GM23338 (cell line): ENCODE results near the gene RAPGEF4. TPM values are rescaled to one million over a fixed set of nuclear protein-coding genes. Genes with fewer than 3 reads are reported as not detected.

Experiments used
- ATAC-seq: fragments of 200-7000 bp; cut with Tn5 transposase; 3 replicates; pipeline ENCODE4 v1.9.1; 2020
- DNase-seq: peaks from one replicate; pipeline ENCODE4 v3.0.0-alpha.2; 2015; ENCODE audit warnings: low spot score
- H2AFZ ChIP-seq: fragments of 200-600 bp; sonication (generic); 2 replicates; pipeline ENCODE4 v1.8.0; 2016; ENCODE audit warnings: antibody characterized with exemption, mild to moderate bottlenecking, moderate library complexity
- H3F3A ChIP-seq: fragments of 200-600 bp; sonication (generic); replicated peaks from 2 replicates; pipeline ENCODE4 v1.8.0; 2017; ENCODE audit warnings: antibody characterized with exemption, mixed run types, low read depth
- H3K27ac ChIP-seq: fragments of 200-600 bp; sonication (generic); 2 replicates; pipeline ENCODE4 v1.6.1; 2016; ENCODE audit warnings: low read depth
- H3K27me3 ChIP-seq: fragments of 200-600 bp; sonication (generic); 2 replicates; pipeline ENCODE4 v1.8.0; 2016; ENCODE audit warnings: mild to moderate bottlenecking, mixed run types, moderate library complexity; ENCODE audit not compliant: insufficient read depth
- H3K36me3 ChIP-seq: fragments of 200-600 bp; sonication (generic); 2 replicates; pipeline ENCODE4 v1.8.0; 2016; ENCODE audit warnings: mild to moderate bottlenecking; ENCODE audit not compliant: insufficient read depth
- H3K4me1 ChIP-seq: fragments of 200-600 bp; sonication (generic); 2 replicates; pipeline ENCODE4 v1.8.0; 2016; ENCODE audit warnings: mild to moderate bottlenecking, moderate library complexity; ENCODE audit not compliant: insufficient read depth
- H3K4me2 ChIP-seq: fragments of 200-600 bp; sonication (generic); 2 replicates; pipeline ENCODE4 v1.7.1; 2017; ENCODE audit warnings: mixed run types
- H3K4me3 ChIP-seq: fragments of 200-600 bp; sonication (generic); 2 replicates; pipeline ENCODE4 v1.6.1; 2016; ENCODE audit warnings: mixed run types
- H3K79me2 ChIP-seq: fragments of 200-600 bp; sonication (generic); replicated peaks from 2 replicates; pipeline ENCODE4 v1.8.0; 2017; ENCODE audit warnings: mild to moderate bottlenecking; ENCODE audit not compliant: insufficient read depth
- H3K9me2 ChIP-seq: fragments of 200-600 bp; sonication (generic); 2 replicates; pipeline ENCODE4 v1.8.0; 2017; ENCODE audit not compliant: insufficient read depth
- H4K20me1 ChIP-seq: fragments of 200-600 bp; sonication (generic); replicated peaks from 2 replicates; pipeline ENCODE4 v1.8.0; 2017; ENCODE audit warnings: mild to moderate bottlenecking; ENCODE audit not compliant: insufficient read depth
- H3K27ac Mint-ChIP-seq: 2 replicates; pipeline ENCODE4 v1.8.0; 2020; ENCODE audit warnings: inconsistent platforms, mild to moderate bottlenecking, moderate library complexity, mixed read lengths
- H3K27me3 Mint-ChIP-seq: 3 replicates; pipeline ENCODE4 v1.8.0; 2022; ENCODE audit warnings: low read depth, mild to moderate bottlenecking, moderate library complexity, mixed read lengths, inconsistent platforms; ENCODE audit not compliant: insufficient read depth, poor library complexity
- H3K36me3 Mint-ChIP-seq: 3 replicates; pipeline ENCODE4 v1.8.0; 2021; ENCODE audit warnings: low read depth, mild to moderate bottlenecking, inconsistent platforms, moderate library complexity, mixed read lengths
- H3K4me1 Mint-ChIP-seq: 3 replicates; pipeline ENCODE4 v1.8.0; 2020; ENCODE audit warnings: mild to moderate bottlenecking, inconsistent platforms, mixed read lengths
- H3K4me3 Mint-ChIP-seq: 3 replicates; pipeline ENCODE4 v1.8.0; 2021; ENCODE audit warnings: moderate library complexity, mild to moderate bottlenecking, inconsistent platforms, mixed read lengths
- H3K9me3 Mint-ChIP-seq: 3 replicates; pipeline ENCODE4 v1.8.0; 2020; ENCODE audit warnings: moderate library complexity, mild to moderate bottlenecking, inconsistent platforms, mixed read lengths
- CREB1 ChIP-seq: fragments of 250-450 bp; sonication (Bioruptor Pico); IDR thresholded peaks from 2 replicates; pipeline ENCODE4 v1.5.0; 2020; ENCODE audit warnings: low read depth, mild to moderate bottlenecking, moderate library complexity
- EZH2 ChIP-seq: fragments of 200-600 bp; sonication (generic); IDR thresholded peaks from one replicate; pipeline ENCODE4 v1.8.0; 2017; ENCODE audit warnings: antibody characterized with exemption, mild to moderate bottlenecking, low read depth; ENCODE audit not compliant: unreplicated experiment
- JUNB ChIP-seq: IDR thresholded peaks from one replicate; pipeline ENCODE4 v1.6.1; 2016; ENCODE audit warnings: antibody characterized with exemption; ENCODE audit not compliant: unreplicated experiment
- POLR2AphosphoS5 ChIP-seq: IDR thresholded peaks from 2 replicates; pipeline ENCODE4 v1.6.1; 2016; ENCODE audit warnings: antibody characterized with exemption, low read depth
- REST ChIP-seq: IDR thresholded peaks from one replicate; pipeline ENCODE4 v1.6.1; 2018; ENCODE audit warnings: antibody characterized with exemption; ENCODE audit not compliant: unreplicated experiment
- STAT1 ChIP-seq: IDR thresholded peaks from one replicate; pipeline ENCODE4 v1.6.1; 2016; ENCODE audit warnings: antibody characterized with exemption; ENCODE audit not compliant: unreplicated experiment
- ZNF331 ChIP-seq: fragments of 250-450 bp; sonication (Bioruptor Pico); IDR thresholded peaks from 2 replicates; pipeline ENCODE4 v1.5.0; 2020; ENCODE audit warnings: low read depth, mild to moderate bottlenecking, moderate library complexity
- polyA plus RNA-seq: library from polyadenylated mRNA; unstranded; fragments of >200 nt; fragmentation: Nextera tagmentation; extraction: Ambion mirVana; gene quantifications from 2 replicates; pipeline ENCODE4 v1.2.1, GENCODE V29; 2016
- total RNA-seq: library from RNA; depleted of rRNA; stranded (reverse); fragments of >200 nt; shearing (Covaris generic); gene quantifications from 2 replicates; pipeline ENCODE4 v1.2.3, GENCODE V29; 2014
- TF ChIP-seq, protein P1 (sequence below), 2 experiments: fragments of 200-600 bp in 1 of 2; sonication (generic) in 1 of 2; conservative IDR thresholded peaks; 2 replicates each; pipeline versions ENCODE4 v1.5.1 to v1.6.1; 2016 to 2017; ENCODE audit warnings: antibody characterized with exemption in 2 of 2, low read depth in 2 of 2, mild to moderate bottlenecking in 2 of 2, moderate library complexity in 1 of 2
- TF ChIP-seq, protein P2 (sequence below): IDR thresholded peaks from 2 replicates; pipeline ENCODE4 v1.6.1; 2016; ENCODE audit warnings: antibody characterized with exemption

Gene RAPGEF4
- total and polyA plus RNA-seq, 2 experiments from 2014 or later = 1.7 to 4.7 TPM

DNA sequence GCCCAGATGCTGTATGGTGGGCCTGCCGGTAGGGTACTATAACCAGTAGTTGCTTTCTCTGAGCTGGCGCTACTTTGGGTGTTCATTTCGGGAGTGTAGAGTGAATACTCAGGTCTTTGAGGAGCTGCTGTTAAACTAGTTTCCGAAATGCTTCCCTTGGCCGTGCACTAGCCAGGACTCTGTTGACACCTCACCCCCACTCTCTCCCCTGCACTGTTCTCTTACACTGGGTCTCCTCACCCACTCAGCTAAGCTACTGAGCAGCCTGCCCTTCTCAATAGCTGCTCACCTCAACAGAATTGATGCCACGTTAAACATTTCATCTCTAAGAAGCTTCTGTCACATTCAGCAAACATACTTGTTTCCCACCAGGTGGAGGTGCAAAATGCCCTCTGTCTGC, 86.9 kb downstream of the RAPGEF4 start:
- H3K36me3 ChIP-seq = no peaks in the 10 kb centered on the region
- ATAC-seq = no peak

DNA sequence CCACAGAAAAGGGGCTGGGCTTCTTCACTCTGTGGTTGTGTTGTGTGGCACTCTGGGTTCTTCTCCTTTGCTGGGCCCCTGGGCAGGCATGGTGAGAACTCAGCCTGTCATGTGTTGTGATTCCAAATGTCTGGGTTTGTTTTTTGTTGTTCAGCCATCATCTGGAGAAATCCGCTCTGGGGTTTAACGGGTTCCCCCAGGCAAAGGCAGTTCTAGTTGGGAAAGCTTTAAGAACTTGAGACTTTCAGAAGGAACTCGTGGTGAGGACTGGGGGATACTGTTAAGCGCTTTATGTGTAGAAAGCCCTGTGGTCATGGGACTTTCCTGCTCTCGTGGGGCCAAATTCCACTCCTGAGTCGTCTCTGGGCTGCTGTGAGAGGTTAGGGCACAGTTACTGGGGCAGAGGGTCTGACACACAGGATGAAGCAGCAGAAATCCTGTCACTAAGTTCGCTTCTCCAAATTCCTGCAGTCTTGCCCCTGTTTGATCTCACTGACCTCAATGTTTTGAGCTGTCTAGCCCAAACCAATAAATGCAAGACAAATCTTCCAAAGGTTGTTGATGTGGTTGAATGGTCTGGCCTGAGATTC, 87.7 kb downstream of the RAPGEF4 start:
- Mint-ChIP-seq H3K27ac (no peak overlapping the region), H3K4me1 (no peaks in the 10 kb centered on the region), H3K9me3 (no peaks in the 10 kb centered on the region), H3K36me3 (no peaks in the 10 kb centered on the region), H3K4me3 (no peak overlapping the region), H3K27me3 (peaks cover 3% of the 10 kb centered on the region)
- no peaks in the 10 kb centered on the region for H3K27me3 ChIP-seq
- ATAC-seq = no peak
- no peak for DNase-seq
- H3K79me2 ChIP-seq = no peaks in the 10 kb centered on the region
- H3K4me1 ChIP-seq = no peaks in the 10 kb centered on the region
- H3K4me2 ChIP-seq = no peak overlapping the region
- H3K4me3 ChIP-seq = no peak overlapping the region
- no peaks in the 10 kb centered on the region for H3K9me2 ChIP-seq
- H4K20me1 ChIP-seq = no peaks in the 10 kb centered on the region
- H2AFZ ChIP-seq = no peak overlapping the region
- H3K27ac ChIP-seq = no peak overlapping the region
- no peaks in the 10 kb centered on the region for H3F3A ChIP-seq
- H3K36me3 ChIP-seq = no peaks in the 10 kb centered on the region
- TF ChIP-seq POLR2AphosphoS5 = no peak
- TF ChIP-seq, protein P1, sequence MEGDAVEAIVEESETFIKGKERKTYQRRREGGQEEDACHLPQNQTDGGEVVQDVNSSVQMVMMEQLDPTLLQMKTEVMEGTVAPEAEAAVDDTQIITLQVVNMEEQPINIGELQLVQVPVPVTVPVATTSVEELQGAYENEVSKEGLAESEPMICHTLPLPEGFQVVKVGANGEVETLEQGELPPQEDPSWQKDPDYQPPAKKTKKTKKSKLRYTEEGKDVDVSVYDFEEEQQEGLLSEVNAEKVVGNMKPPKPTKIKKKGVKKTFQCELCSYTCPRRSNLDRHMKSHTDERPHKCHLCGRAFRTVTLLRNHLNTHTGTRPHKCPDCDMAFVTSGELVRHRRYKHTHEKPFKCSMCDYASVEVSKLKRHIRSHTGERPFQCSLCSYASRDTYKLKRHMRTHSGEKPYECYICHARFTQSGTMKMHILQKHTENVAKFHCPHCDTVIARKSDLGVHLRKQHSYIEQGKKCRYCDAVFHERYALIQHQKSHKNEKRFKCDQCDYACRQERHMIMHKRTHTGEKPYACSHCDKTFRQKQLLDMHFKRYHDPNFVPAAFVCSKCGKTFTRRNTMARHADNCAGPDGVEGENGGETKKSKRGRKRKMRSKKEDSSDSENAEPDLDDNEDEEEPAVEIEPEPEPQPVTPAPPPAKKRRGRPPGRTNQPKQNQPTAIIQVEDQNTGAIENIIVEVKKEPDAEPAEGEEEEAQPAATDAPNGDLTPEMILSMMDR (conservative IDR thresholded peaks at IDR 0.05; ENCODE audit: low read depth in 2 of 2) = no peak
- no peak for TF ChIP-seq STAT1
- TF ChIP-seq JUNB = no peak
- TF ChIP-seq ZNF331 (CRISPR knock-in tag) = no peak
- TF ChIP-seq, protein P2, sequence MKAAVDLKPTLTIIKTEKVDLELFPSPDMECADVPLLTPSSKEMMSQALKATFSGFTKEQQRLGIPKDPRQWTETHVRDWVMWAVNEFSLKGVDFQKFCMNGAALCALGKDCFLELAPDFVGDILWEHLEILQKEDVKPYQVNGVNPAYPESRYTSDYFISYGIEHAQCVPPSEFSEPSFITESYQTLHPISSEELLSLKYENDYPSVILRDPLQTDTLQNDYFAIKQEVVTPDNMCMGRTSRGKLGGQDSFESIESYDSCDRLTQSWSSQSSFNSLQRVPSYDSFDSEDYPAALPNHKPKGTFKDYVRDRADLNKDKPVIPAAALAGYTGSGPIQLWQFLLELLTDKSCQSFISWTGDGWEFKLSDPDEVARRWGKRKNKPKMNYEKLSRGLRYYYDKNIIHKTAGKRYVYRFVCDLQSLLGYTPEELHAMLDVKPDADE = no peak
- TF ChIP-seq EZH2 = no peak
- TF ChIP-seq CREB1 (CRISPR knock-in tag) = no peak

More for the DNA sequence above, 86.9 kb downstream of the RAPGEF4 start:
- DNase-seq = no peak
- H3K4me3 ChIP-seq = no peak overlapping the region
- H3K79me2 ChIP-seq = no peaks in the 10 kb centered on the region
- H3K4me2 ChIP-seq = no peak overlapping the region
- Mint-ChIP-seq H3K36me3 (no peaks in the 10 kb centered on the region), H3K4me1 (no peaks in the 10 kb centered on the region), H3K27ac (no peak overlapping the region), H3K9me3 (no peaks in the 10 kb centered on the region; the same call in 2 of the 3 replicates), H3K27me3 (peaks cover 3% of the 10 kb centered on the region), H3K4me3 (no peak overlapping the region)
- no peaks in the 10 kb centered on the region for H4K20me1 ChIP-seq
- no peaks in the 10 kb centered on the region for H3K4me1 ChIP-seq
- TF ChIP-seq, protein P2 = no peak
- TF ChIP-seq REST (no peak), ZNF331 (CRISPR knock-in tag) (no peak), EZH2 (no peak)
- peak overlapping the region; percentile 32; the same call in 1 of the 2 replicates for H2AFZ ChIP-seq
- H3K9me2 ChIP-seq = no peaks in the 10 kb centered on the region
- no peaks in the 10 kb centered on the region for H3K27me3 ChIP-seq
- H3F3A ChIP-seq = no peaks in the 10 kb centered on the region
- no peak overlapping the region for H3K27ac ChIP-seq
